HG03521 (cell line): ENCODE measurements around the gene IFITM5.
"Not testable (repeated sequence)": the region's sequence is repeated elsewhere in the genome, so short reads cannot be mapped to it uniquely, and the experiment has no call there.

Source experiments
- ATAC-seq: cut with Tn5 transposase; IDR thresholded peaks from one replicate; pipeline ENCODE4 v1.9.1; 2021; ENCODE audit warnings: mild to moderate bottlenecking, moderate library complexity; ENCODE audit not compliant: unreplicated experiment

IFITM5 gene

DNA sequence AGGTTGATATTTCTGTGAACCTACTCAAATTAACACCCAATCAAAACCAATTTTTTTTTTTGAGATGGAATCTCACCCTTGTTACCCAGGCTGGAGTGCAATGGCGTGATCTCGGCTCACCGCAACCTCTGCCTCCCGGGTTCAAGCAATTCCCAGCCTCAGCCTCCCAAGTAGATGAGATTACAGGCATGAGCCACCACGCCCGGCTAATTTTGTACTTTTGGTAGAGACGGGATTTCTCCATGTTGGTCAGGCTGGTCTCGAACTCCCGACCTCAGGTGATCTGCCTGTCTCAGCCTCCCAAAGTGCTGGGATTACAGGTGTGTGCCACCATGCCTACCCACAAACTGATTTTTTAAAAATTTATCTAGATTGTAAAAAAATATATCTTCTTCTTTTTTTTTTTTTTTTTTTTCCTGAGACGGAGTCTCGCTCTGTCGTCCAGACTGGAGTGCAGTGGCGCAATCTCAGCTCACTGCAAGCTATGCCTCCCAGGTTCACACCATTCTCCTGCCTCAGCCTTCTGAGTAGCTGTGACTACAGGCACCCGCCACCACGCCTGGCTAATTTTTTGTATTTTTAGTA lies 29.3 kb upstream of the IFITM5 start:
- not testable (repeated sequence) for ATAC-seq

DNA sequence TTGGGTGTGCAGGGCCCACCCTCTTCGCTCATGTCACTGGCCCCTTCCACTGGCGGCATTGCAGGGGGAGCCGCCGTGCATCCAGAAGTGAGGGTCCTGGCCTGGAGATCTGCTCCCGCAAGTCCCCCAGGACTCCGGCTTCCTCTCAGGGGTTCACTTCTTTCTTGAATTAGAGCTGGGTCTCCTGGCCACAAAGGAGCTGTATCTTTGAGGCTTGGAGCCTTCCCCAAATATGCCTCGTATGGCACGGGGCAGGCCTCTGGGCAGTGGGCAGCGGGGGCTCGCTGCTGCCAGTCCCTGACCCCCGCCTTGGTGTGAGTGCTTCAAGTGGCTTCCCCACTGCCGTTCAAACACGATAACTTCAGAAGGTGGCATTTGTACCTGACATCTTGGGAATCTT lies 28.7 kb upstream of the IFITM5 start:
- ATAC-seq: no peak

DNA sequence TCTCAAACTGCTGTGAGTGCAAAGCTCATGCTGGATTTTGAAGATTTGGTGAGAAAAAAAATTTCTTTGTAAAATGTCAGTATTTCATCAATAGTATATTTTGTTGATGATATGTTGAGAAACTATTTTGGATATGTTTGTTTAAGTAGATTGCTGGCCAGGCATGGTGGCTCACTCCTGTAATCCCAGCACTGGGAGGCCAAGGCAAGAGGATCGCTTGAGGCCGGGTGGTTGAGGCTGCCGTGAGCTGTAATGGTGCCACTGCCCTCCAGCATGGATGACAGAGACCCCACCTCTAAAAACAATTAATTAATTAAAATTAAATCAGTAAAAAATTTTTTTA lies 28.2 kb upstream of the IFITM5 start:
- ATAC-seq: no peak

DNA sequence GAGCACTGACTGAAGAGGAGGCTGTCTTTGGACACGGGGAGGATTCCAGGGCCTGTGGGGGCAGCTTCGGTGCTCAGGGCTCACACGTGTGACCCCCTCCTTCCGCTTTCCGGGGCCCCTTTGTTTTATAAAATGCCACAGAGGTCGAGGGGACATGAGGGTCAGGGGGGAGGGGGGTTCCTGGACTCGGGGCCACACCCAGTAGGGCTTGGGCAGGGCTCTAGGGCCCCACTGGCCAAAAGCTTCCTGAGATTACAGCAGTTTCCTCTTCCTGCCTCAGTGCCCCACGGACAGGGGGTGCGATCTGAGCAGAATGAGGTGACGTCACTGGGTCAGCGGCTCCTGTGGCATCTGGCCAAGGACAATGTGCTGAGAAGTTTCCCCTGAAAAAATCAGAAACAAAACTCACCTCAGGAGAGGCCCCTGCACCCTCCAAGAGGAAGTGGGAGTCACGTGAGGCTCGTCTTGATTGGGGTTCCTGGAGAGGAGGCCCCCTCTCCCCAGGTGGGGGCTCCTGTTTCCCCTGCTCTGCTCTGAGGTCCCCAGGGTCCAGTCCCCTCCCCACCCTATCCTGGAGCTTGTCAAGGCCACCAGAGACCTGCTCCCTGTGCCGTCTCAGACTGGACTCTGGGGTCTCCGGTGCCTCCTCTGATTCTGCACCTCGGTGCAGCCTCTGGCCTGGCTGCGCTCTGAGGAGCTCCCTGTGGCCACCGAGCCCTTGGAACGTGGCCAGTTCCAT lies 27.7 kb upstream of the IFITM5 start:
- peak; percentile 55 for ATAC-seq

DNA sequence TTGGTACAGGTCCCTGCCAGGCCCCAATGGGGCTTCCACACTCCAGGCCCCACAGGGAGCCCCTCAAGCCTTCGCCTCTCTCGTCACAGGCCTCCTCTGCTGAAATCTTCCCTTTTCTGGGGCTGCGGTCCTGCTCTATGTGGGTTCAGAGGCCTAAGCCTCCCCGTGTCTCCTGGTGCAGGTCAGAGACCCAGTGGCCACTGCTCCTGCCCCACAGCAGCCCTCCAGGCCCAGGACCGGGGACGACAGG lies 27.2 kb upstream of the IFITM5 start:
- no peak for ATAC-seq

DNA sequence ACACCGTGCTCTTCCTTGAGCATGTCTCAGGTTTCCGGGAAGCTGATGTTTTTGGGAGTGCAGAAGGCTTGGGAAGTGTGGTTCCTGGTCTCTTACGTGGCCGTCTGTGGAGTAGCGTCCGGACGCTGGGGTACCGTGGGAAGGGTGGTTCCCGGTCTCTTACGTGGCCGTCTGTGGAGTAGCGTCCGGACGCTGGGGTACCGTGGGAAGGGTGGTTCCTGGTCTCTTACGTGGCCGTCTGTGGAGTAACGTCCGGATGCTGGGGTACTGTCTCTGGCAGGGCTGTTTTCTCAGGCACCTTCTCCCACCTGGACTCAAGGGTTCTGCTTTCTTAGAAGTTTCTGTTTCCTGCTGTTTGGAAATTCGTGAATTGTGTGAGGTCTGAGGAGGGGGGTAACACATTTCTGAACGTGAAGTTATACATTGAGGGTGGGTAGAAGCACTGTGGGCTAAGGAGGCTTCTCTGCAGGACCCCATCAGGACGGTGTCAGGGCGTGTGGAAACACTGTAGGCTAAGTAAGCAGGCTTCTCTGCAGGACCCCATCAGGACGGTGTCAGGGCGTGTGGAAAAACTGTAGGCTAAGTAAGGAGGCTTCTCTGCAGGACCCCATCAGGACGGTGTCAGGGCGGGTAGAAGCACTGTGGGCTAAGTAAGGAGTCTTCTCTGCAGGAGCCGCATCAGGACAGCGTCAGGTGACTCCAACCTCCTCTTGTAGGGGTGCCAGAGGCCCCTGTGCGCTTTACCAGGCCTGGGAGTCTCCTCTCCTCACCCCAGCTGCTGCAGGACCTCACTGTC lies 26.7 kb upstream of the IFITM5 start:
- no peak for ATAC-seq

DNA sequence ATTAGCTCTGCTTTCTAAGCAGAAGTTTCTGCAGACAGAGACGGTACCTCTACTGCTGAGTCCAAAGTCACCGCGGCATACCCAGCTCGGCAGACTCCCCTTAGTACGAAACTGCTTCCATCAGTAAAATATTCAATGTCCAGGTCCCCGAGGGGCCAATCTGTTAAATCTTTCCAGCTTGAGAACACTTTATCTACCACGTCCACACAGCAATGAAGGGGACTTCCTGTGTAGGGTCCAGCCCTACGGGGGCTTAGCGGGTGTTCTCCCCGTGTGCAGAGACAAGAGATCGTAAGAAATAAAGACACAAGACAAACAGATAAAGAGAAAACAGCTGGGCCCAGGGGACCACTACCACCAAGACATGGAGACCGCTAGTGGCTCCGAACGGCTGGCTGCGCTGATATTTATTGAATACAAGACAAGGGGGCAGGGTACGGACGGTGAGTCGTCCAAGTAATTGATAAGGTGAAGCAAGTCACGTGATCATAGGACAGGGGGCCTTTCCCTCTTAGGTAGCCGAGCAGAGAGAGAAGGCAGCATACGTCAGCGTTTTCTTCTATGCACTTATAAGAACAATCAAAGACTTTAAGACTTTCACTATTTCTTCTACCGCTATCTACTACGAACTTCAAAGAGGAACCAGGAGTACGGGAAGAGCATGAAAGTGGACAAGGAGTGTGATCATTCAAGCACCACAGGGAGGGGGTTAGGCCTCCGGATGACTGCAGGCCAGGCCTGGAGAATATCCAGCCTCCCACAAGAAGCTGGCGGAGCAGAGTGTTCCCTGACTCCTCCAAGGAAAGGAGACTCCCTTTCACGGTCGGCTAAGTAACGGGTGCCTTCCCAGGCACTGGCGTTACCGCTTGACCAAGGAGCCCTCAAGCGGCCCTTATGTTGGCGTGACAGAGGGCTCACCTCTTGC lies 25.5 kb upstream of the IFITM5 start:
- ATAC-seq: not testable (repeated sequence)

DNA sequence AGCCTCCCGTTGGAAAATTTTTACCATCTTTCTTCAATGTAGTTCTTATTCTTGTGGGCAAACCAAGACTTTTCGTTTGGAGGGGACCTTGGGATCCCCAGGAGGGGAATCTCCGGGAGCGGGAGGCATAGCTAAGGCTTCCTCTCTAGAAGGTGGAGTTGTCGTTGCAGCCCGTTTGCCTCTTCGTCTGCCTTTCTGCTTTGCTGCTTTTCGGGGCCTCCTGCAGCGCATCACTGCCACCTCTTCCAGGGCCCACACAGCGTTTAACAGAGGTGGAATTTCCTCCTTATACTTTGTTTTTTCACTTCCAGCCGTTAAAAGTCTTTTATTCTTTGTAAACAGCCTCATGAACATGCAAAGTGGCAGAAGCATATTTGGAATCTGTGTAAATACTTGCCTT lies 24.8 kb upstream of the IFITM5 start:
- no peak for ATAC-seq

DNA sequence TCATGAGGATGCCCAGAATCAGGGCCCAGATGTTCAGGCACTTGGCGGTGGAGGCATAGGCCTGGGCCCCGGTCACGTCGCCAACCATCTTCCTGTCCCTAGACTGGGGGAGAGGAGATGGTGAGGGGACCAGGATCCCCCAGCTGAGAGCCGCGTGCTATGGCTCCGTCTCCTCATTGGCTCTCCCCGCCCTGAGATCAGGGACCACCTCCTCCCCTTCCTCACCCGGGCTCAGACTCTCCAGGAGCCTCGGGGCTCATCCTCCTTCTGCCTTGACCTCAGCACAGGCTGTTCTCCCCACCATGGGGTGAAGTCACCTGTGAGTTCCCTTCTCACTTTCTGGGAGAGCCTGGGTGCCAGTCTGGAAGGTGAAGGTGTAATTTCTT lies 20.6 kb upstream of the IFITM5 start:
- not testable (repeated sequence) for ATAC-seq

DNA sequence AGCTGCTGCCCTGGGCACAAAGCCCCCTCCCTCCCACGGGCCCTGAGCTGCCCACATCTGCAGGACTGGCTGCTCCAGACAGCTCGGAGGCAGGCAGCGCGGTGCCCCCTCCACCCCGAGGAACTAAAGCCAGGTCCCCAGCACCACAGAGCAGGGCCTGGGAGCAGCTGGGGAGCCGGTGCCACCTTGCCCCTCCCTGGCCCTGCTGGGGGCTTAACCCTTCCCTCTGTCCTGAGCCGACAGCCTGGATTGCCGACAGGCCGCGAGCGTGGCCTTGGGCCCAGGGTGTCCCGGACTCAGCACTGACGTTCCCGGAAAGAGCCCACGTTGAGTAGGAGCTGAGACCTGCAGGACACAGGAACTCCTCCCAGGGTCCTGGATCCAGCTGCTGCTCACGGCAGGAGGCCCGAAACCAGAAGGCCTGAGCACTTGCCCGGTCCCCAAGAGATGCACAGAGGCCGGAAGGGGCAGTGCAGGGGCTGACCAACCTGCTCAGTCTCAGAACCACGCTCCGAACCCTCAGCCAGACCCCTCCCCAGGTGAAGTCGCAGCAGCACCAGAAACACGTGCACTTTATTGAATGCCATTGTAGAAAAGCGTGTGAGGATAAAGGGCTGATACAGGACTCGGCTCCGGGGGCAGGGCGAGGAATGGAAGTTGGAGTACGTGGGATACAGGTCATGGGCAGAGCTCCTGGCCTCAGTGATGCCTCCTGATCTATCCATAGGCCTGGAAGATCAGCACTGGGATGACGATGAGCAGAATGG lies 20.0 kb upstream of the IFITM5 start:
- not testable (repeated sequence) for ATAC-seq

DNA sequence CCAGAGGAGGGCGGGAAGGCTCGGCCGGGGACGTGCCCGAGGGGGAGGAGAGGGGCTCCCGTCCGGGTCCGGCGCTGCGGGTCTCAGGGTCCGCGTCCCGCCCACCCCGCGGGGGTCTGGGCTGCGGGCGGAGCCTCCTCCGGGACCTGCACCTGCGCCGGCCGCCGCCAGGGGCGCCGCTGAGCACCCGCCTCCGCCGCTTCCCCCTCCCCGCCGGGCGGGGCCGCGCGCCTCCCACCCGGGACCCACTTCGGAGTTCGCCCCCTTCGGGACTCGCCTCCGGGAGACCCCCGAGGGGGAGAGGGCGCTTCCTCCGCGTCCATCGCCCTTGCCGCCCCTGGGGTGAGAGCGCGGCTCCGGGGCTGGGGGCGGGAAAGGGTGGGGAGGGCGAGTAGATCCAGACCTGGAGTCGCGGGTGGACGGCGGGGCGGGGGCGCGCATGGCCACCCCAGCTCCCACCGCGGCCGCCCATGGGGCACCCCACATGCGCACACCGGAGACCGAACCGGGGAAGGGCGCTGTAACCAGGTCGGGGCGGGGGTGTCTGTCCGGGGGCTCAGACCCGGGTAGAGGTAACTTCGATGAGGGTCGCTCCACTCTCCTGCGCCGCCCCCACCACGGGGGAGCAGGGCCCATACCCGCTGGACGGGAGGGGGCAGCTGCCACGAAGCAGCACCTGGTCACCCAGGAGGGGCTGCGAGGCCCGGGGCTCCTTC lies 19.2 kb upstream of the IFITM5 start:
- not testable (repeated sequence) for ATAC-seq

DNA sequence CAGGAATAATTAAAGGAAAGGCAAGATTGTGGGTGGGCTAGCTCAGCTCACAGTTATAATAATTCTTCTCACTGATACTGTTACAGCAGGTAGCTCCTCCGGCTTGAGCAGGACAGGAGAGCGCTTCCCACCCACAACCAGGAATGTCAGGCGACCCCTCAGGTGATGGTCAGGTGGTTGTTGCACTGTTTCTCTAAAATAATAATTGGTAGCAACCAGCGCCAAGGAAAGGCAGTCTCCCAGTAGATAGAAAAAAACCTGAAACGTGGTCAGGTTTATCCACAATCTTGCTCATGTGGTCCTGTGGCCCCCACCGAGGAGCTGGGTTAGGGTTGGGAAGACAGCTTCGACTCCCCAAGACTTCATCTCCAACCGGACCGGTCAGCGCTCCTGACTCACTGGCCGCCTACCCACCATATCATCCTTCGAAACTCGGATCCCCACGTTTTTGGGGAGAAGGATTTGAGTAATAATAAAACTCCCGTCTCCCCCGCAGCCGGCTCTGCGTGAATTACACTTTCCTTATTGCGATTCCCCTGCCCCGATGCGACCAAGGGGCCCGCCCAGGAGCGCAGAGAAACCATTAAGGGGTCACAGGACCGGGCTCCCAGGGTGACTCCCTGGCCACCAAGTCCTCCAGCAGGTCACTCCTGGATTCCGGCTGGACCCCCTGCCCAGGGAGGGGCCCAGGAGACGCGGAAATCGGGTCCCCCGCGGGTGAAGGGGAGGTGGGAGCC lies 18.5 kb upstream of the IFITM5 start:
- ATAC-seq: not testable (repeated sequence)

DNA sequence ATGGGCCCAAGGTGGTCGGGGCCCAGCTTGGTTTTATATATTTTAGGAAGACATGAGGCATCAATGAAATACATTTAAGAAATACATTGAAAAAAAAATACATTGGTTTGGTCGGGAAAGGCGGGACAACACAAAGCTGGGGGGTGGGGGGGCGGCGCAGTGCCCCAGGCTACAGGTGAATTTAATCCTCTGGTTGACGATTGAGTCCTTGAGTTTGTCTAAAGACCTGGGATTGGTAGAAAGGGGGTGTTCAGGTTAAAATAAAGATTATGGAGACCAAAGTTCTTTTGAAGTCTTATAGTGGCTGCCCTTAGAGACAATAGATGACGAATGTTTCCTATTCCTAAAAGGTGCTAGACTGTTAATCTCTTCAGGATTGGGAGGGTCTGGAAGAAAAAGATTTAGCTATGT lies 17.6 kb upstream of the IFITM5 start:
- ATAC-seq: no peak

DNA sequence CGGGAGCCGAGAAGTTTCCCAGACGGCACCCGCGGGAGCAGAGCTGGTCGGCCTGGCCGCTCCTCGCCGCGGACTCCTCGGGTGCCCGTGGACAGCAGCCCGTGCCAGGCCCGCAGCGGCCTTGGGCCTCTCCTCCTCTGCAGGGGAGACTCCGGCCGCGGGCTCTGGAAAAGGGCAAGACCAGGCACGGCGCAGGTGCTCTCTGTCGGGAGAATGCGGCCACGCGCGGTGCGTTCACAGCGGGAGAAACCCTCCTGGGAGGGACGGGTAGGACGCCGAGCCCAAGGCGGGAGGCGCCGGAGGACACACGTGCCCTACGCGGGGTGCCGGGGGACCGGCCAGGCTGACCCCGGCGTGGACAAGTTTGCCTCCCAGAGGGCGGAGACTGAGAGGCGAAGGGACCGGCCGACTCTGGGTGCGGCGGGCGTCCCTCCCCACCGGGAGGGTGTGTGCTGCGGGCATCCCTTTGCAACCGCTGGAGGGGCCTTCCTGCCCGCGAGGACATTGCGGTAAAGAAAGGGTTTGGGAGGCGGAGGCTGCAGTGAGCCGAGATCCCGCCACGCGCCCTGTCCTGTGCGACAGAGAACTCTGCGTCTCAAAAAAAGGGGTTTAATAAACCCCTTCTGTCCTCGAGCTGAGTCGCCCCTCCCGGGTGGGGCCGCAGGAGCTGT lies 16.8 kb upstream of the IFITM5 start:
- ATAC-seq: no peak

DNA sequence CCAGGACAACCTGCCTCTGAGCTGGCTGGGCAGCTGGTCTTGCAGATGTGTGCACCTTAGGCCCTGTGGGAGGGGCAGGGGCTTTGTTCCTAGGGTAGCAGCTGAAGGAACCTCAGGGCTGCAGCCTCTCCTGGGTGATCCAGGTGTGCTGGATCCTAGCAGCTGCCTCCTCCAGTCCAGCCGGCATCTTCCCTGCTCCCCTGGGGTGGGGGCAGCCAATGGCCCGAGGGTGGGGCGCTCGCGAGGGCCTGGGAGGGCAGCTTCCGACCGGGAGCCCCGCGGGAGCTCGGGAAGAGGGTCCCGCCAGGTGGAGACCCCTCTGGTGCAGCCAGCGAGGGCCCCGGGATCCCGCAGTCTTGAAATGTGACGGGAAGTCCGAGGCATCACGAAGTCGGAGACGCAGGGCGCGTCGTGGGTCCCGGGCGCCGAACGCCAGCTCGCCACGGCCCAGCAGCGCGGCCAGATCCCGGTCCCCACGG lies 16.2 kb upstream of the IFITM5 start:
- ATAC-seq: no peak

DNA sequence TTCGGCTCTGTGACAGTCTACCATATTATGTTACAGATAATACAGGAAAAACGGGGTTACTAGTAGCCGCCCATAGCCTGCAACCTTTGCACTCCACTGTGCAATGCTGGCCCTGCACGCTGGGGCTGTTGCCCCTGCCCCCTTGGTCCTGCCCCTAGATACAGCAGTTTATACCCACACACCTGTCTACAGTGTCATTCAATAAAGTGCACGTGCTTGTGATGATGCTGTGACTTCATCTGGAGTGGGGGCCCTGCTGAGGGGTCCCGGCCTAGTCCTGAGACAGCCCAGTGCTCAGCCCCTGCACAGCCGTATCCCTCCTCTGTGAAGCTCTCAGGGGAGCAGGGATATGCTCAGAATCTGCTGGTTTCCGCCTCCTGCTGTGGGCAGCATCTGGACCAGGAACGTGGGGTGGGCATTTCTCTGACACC lies 15.7 kb upstream of the IFITM5 start:
- no peak for ATAC-seq

DNA sequence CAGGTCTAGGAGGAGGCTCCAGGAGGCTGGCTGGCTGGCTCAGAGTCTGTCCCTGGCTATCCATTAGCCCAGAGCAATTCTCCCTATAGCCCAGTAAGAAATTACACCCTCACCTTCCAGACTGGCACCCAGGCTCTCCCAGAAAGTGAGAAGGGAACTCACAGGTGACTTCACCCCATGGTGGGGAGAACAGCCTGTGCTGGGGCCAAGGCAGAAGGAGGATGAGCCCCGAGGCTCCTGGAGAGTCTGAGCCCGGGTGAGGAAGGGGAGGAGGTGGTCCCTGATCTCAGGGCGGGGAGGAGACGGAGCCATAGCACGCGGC lies 15.2 kb upstream of the IFITM5 start:
- not testable (repeated sequence) for ATAC-seq

DNA sequence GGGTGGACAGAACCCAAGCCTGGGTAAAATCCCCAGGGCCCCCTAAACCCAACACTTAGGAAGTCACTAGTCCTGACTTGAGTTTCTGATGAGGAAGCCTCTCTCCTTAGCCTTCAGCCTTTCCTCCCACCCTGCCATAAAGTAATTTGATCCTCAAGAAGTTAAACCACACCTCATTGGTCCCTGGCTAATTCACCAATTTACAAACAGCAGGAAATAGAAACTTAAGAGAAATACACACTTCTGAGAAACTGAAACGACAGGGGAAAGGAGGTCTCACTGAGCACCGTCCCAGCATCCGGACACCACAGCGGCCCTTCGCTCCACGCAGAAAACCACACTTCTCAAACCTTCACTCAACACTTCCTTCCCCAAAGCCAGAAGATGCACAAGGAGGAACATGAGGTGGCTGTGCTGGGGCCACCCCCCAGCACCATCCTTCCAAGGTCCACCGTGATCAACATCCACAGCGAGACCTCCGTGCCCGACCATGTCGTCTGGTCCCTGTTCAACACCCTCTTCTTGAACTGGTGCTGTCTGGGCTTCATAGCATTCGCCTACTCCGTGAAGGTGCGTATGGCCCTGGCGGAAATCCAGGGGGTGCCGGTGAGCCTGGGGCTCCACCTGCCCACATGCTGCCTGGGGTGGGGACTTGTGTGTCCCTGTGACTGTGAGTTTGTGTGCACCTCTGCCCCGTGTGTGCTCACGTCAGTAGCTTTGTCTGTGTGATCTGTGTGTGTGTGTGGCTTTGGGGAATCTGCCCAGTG lies 14.6 kb upstream of the IFITM5 start, which contains the start of gene IFITM1:
TSS of gene IFITM1 (plus strand) at position 254 of the 767 bp plus-strand sequence. CDS start at position 385, 131 bp downstream.
- no peak for ATAC-seq
